ENCODE results near the gene ZSCAN2.
A peak's percentile ranks its signal among the peaks of the same experiment; 100 is the strongest.
"Not testable (repeated sequence)": the region's sequence is repeated elsewhere in the genome, so short reads cannot be mapped to it uniquely, and the experiment has no call there.

ZSCAN2 gene

GRCh38 chr15:84600687-84601554 lies at the start of gene ZSCAN2:
ZSCAN2 (plus strand) TSS chr15:84601009; CDS start chr15:84603928, 2,919 bp downstream.
- peak; percentile 76 to 87 for DNase-seq (ENCODE audit: extremely low read depth in 1 of 2, low read depth in 1 of 2)

GRCh38 chr15:84551624-84552023 lies 49.2 kb upstream of the ZSCAN2 start:
- not testable (repeated sequence) for DNase-seq (ENCODE audit: extremely low read depth in 1 of 2, low read depth in 1 of 2)

- no peak for DNase-seq (ENCODE audit: extremely low read depth in 1 of 2, low read depth in 1 of 2)
Measured at GRCh38 chr15:84552896-84553295, 47.9 kb upstream of the ZSCAN2 start.

GRCh38 chr15:84556690-84557089 lies 44.1 kb upstream of the ZSCAN2 start:
- not testable (repeated sequence) for DNase-seq (ENCODE audit: extremely low read depth in 1 of 2, low read depth in 1 of 2)

GRCh38 chr15:84568021-84568420 lies 32.8 kb upstream of the ZSCAN2 start:
- not testable (repeated sequence) for DNase-seq (ENCODE audit: extremely low read depth in 1 of 2, low read depth in 1 of 2)

GRCh38 chr15:84570164-84570735 lies 30.6 kb upstream of the ZSCAN2 start:
- DNase-seq (ENCODE audit: extremely low read depth in 1 of 2, low read depth in 1 of 2): peak in 1 of 2 donors; percentile 36

GRCh38 chr15:84572231-84572630 lies 28.6 kb upstream of the ZSCAN2 start:
- DNase-seq (ENCODE audit: extremely low read depth in 1 of 2, low read depth in 1 of 2): no peak

GRCh38 chr15:84575493-84575892 lies 25.3 kb upstream of the ZSCAN2 start:
- no peak for DNase-seq (ENCODE audit: extremely low read depth in 1 of 2, low read depth in 1 of 2)

GRCh38 chr15:84577891-84578290 lies 22.9 kb upstream of the ZSCAN2 start:
- not testable (repeated sequence) for DNase-seq (ENCODE audit: extremely low read depth in 1 of 2, low read depth in 1 of 2)

GRCh38 chr15:84579261-84579721 lies 21.5 kb upstream of the ZSCAN2 start:
- not testable (repeated sequence) for DNase-seq (ENCODE audit: extremely low read depth in 1 of 2, low read depth in 1 of 2)

GRCh38 chr15:84581676-84582428 lies 19.0 kb upstream of the ZSCAN2 start:
- not testable (repeated sequence) for DNase-seq (ENCODE audit: extremely low read depth in 1 of 2, low read depth in 1 of 2)

GRCh38 chr15:84582583-84583157 lies 18.1 kb upstream of the ZSCAN2 start:
- DNase-seq (ENCODE audit: extremely low read depth in 1 of 2, low read depth in 1 of 2): no peak

- DNase-seq (ENCODE audit: extremely low read depth in 1 of 2, low read depth in 1 of 2): not testable (repeated sequence)
Measured at GRCh38 chr15:84583921-84584320, 16.9 kb upstream of the ZSCAN2 start.

GRCh38 chr15:84586696-84587095 lies 14.1 kb upstream of the ZSCAN2 start:
- DNase-seq (ENCODE audit: extremely low read depth in 1 of 2, low read depth in 1 of 2): no peak

GRCh38 chr15:84588053-84588874 lies 12.5 kb upstream of the ZSCAN2 start:
- DNase-seq (ENCODE audit: extremely low read depth in 1 of 2, low read depth in 1 of 2): peak; percentile 69 to 75

- no peak for DNase-seq (ENCODE audit: extremely low read depth in 1 of 2, low read depth in 1 of 2)
Measured at GRCh38 chr15:84590406-84590805, 10.4 kb upstream of the ZSCAN2 start.

- DNase-seq (ENCODE audit: extremely low read depth in 1 of 2, low read depth in 1 of 2): no peak
Measured at GRCh38 chr15:84591815-84592214, 9.0 kb upstream of the ZSCAN2 start.

- no peak for DNase-seq (ENCODE audit: extremely low read depth in 1 of 2, low read depth in 1 of 2)
Measured at GRCh38 chr15:84594617-84595290, 6.1 kb upstream of the ZSCAN2 start.

- DNase-seq (ENCODE audit: extremely low read depth in 1 of 2, low read depth in 1 of 2): no peak
Measured at GRCh38 chr15:84595660-84596059, 5.1 kb upstream of the ZSCAN2 start.

- DNase-seq (ENCODE audit: extremely low read depth in 1 of 2, low read depth in 1 of 2): no peak
Measured at GRCh38 chr15:84597296-84597695, 3.5 kb upstream of the ZSCAN2 start.
